GM12878 (cell line): Measurements from ENCODE around the gene FRMD5. TPM values are rescaled to one million over a fixed set of nuclear protein-coding genes. Genes with fewer than 3 reads are reported as not detected.

ENCODE experiments used
- BCL3 ChIP-seq: IDR thresholded peaks from 2 replicates; pipeline ENCODE4 v1.6.1; 2011; ENCODE audit warnings: borderline replicate concordance, low read depth, mild to moderate bottlenecking, moderate library complexity, low read length; ENCODE audit not compliant: insufficient read depth, poor library complexity, severe bottlenecking
- BRCA1 ChIP-seq: IDR thresholded peaks from 2 replicates; pipeline ENCODE4 v1.6.1; 2011; ENCODE audit warnings: low read depth, low read length, improper control_type of control experiment
- NBN ChIP-seq: fragments of 450-650 bp; IDR thresholded peaks from 2 replicates; pipeline ENCODE4 v1.6.1; 2016
- SIX5 ChIP-seq: IDR thresholded peaks from 2 replicates; pipeline ENCODE4 v1.6.1; 2011; ENCODE audit warnings: mild to moderate bottlenecking, low read depth, low read length, moderate library complexity; ENCODE audit not compliant: severe bottlenecking
- SP1 ChIP-seq: IDR thresholded peaks from one replicate; pipeline ENCODE4 v1.6.1; 2011; ENCODE audit warnings: low read depth, low read length
- polyA plus RNA-seq, 11 experiments: library from polyadenylated mRNA; depleted of rRNA in 4 of 11; unstranded in 6 of 11; stranded (reverse) in 5 of 11; fragments of >200 nt; fragmentation: Nextera tagmentation in 4 of 11; fragmentation: Illumina TruSeq in 1 of 11; extraction: Ambion mirVana in 4 of 11; extraction: Trizol in 1 of 11; gene quantifications; 1 replicate in 1 of 11; 2 replicates in 10 of 11; pipeline versions ENCODE4 v1.2.1 to v1.2.3, GENCODE V29; 2011 to 2016; ENCODE audit warnings: inconsistent platforms in 2 of 11, missing spikeins in 2 of 11, low read depth in 1 of 11
- total RNA-seq, 4 experiments: library from RNA; depleted of rRNA in 3 of 4; stranded (reverse); fragments of >200 nt in 3 of 4; fragmentation: Illumina TruSeq in 1 of 4; extraction: Trizol in 1 of 4; gene quantifications; 2 replicates each; pipeline versions ENCODE4 v1.2.1 to v1.2.3, GENCODE V29; 2013 to 2021
- TF ChIP-seq, protein P1 (sequence below): IDR thresholded peaks from 2 replicates; pipeline ENCODE4 v1.6.1; 2012; ENCODE audit warnings: improper control_type of control experiment, low read depth, low read length; ENCODE audit not compliant: insufficient replicate concordance
- TF ChIP-seq, protein P2 (sequence below): fragments of 450-650 bp; IDR thresholded peaks from 2 replicates; pipeline ENCODE4 v1.6.1; 2016; ENCODE audit warnings: mild to moderate bottlenecking

FRMD5 gene
- total and polyA plus RNA-seq, 10 of the 15 experiments (the other 5 are each of a cell fraction or from before 2014, with no cell fraction given): 0.26 to 6.4 (median 0.68) TPM; not detected in 1

- TF ChIP-seq, protein P1, sequence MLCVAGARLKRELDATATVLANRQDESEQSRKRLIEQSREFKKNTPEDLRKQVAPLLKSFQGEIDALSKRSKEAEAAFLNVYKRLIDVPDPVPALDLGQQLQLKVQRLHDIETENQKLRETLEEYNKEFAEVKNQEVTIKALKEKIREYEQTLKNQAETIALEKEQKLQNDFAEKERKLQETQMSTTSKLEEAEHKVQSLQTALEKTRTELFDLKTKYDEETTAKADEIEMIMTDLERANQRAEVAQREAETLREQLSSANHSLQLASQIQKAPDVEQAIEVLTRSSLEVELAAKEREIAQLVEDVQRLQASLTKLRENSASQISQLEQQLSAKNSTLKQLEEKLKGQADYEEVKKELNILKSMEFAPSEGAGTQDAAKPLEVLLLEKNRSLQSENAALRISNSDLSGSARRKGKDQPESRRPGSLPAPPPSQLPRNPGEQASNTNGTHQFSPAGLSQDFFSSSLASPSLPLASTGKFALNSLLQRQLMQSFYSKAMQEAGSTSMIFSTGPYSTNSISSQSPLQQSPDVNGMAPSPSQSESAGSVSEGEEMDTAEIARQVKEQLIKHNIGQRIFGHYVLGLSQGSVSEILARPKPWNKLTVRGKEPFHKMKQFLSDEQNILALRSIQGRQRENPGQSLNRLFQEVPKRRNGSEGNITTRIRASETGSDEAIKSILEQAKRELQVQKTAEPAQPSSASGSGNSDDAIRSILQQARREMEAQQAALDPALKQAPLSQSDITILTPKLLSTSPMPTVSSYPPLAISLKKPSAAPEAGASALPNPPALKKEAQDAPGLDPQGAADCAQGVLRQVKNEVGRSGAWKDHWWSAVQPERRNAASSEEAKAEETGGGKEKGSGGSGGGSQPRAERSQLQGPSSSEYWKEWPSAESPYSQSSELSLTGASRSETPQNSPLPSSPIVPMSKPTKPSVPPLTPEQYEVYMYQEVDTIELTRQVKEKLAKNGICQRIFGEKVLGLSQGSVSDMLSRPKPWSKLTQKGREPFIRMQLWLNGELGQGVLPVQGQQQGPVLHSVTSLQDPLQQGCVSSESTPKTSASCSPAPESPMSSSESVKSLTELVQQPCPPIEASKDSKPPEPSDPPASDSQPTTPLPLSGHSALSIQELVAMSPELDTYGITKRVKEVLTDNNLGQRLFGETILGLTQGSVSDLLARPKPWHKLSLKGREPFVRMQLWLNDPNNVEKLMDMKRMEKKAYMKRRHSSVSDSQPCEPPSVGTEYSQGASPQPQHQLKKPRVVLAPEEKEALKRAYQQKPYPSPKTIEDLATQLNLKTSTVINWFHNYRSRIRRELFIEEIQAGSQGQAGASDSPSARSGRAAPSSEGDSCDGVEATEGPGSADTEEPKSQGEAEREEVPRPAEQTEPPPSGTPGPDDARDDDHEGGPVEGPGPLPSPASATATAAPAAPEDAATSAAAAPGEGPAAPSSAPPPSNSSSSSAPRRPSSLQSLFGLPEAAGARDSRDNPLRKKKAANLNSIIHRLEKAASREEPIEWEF: no peak
- TF ChIP-seq NBN (no peak), SP1 (no peak), SIX5 (no peak), BRCA1 (no peak), BCL3 (no peak)
- TF ChIP-seq, protein P2, sequence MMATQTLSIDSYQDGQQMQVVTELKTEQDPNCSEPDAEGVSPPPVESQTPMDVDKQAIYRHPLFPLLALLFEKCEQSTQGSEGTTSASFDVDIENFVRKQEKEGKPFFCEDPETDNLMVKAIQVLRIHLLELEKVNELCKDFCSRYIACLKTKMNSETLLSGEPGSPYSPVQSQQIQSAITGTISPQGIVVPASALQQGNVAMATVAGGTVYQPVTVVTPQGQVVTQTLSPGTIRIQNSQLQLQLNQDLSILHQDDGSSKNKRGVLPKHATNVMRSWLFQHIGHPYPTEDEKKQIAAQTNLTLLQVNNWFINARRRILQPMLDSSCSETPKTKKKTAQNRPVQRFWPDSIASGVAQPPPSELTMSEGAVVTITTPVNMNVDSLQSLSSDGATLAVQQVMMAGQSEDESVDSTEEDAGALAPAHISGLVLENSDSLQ: no peak
Measured at GRCh38 chr15:43950531-43950930, 244.5 kb downstream of the FRMD5 start (continued).
